Left colon (tissue), 2 donors: ENCODE data around the gene CMTM8. TPM values are rescaled to one million over a fixed set of nuclear protein-coding genes. Genes with fewer than 3 reads are reported as not detected.
"Not testable (repeated sequence)": the region's sequence is repeated elsewhere in the genome, so short reads cannot be mapped to it uniquely, and the experiment has no call there.

Experiments used
- ATAC-seq: fragments of 200-7000 bp; cut with Tn5 transposase; one replicate; pipeline ENCODE4 v1.9.1; 2020; ENCODE audit warnings: mild to moderate bottlenecking, moderate library complexity
- DNase-seq, 2 donors: peaks; one replicate each; pipeline ENCODE4 v3.0.0-alpha.2; 2020
- intact Hi-C, 2 donors: fragments of 100-400 bp; cut with DNase I in 1 of 2; cut with micrococcal nuclease in 1 of 2; formaldehyde crosslinking; loops; one replicate each; pipeline versions ENCODE4 v1.11.2 to v1.14.0; 2022; cut with DNase I, micrococcal nuclease
- total RNA-seq, 2 donors: library from RNA; stranded (reverse); fragmentation: NEBNext Ultra II Directional; extraction: Animal tissue kit (Norgen Biotek cat#: 25700); gene quantifications; one replicate each; pipeline ENCODE4 v1.2.1, GENCODE V29; 2021
- donor health status: DM: no; HTN: no; CAD: no.
- donor health status: DM: yes; HTN: yes; CAD: no.

Gene CMTM8
- total RNA-seq, 2 donors from 2014 or later, result 8.4 to 11.4 TPM

GRCh38 chr3:32224016-32224516 lies 14.4 kb upstream of the CMTM8 start:
- intact Hi-C loops, result no loop called here
- no peak for DNase-seq
- ATAC-seq, result no peak

- DNase-seq, result no peak
- intact Hi-C loops, result no loop called here
- ATAC-seq, result no peak
Measured at GRCh38 chr3:32226875-32227500, 11.5 kb upstream of the CMTM8 start.

GRCh38 chr3:32228743-32229142 lies 9.7 kb upstream of the CMTM8 start:
- not testable (repeated sequence) for ATAC-seq, DNase-seq

GRCh38 chr3:32229565-32229964 lies 8.9 kb upstream of the CMTM8 start:
- ATAC-seq (no peak), DNase-seq (no peak)
- intact Hi-C loops, result no loop called here

More at GRCh38 chr3:32228743-32229142, 9.7 kb upstream of the CMTM8 start:
- intact Hi-C loops, result not testable (repeated sequence)

- DNase-seq, result no peak
- intact Hi-C loops, result no loop called here
- no peak for ATAC-seq
Measured at GRCh38 chr3:32236377-32236776, 2.1 kb upstream of the CMTM8 start.

- intact Hi-C loops, result no loop called here
- DNase-seq, result peak; percentile 51 to 66
- peak; percentile 75 for ATAC-seq
Measured at GRCh38 chr3:32237670-32238452, 619 bp upstream of the CMTM8 start.

GRCh38 chr3:32239307-32240158 lies 1.1 kb downstream of the CMTM8 start:
- peak; percentile 55 for ATAC-seq
- intact Hi-C loops, result no loop called here
- peak; percentile 32 to 55 for DNase-seq

- ATAC-seq (no peak), DNase-seq (peak in 1 of 2 donors; percentile 23)
- intact Hi-C loops, result no loop called here
Measured at GRCh38 chr3:32240159-32240545, 1.7 kb downstream of the CMTM8 start.

GRCh38 chr3:32241100-32241499 lies 2.6 kb downstream of the CMTM8 start:
- intact Hi-C loops, result no loop called here
- DNase-seq, result no peak
- no peak for ATAC-seq

GRCh38 chr3:32243519-32243918 lies 5.0 kb downstream of the CMTM8 start:
- ATAC-seq (no peak), DNase-seq (no peak)
- intact Hi-C loops, result no loop called here

- ATAC-seq, result no peak
- DNase-seq, result no peak
- intact Hi-C loops, result no loop called here
Measured at GRCh38 chr3:32245200-32245599, 6.7 kb downstream of the CMTM8 start.

- intact Hi-C loops, result no loop called here
- DNase-seq (no peak), ATAC-seq (no peak)
Measured at GRCh38 chr3:32246079-32246675, 7.7 kb downstream of the CMTM8 start.

- DNase-seq (no peak), ATAC-seq (no peak)
- intact Hi-C loops, result no loop called here
Measured at GRCh38 chr3:32249184-32249782, 10.8 kb downstream of the CMTM8 start.

- intact Hi-C loops, result no loop called here
- DNase-seq, result no peak
- no peak for ATAC-seq
Measured at GRCh38 chr3:32254268-32254667, 15.8 kb downstream of the CMTM8 start.

GRCh38 chr3:32255345-32255744 lies 16.9 kb downstream of the CMTM8 start:
- ATAC-seq (no peak), DNase-seq (no peak)
- intact Hi-C loops, result no loop called here

- ATAC-seq (no peak), DNase-seq (no peak)
- intact Hi-C loops, result no loop called here
Measured at GRCh38 chr3:32256206-32256605, 17.7 kb downstream of the CMTM8 start.

- DNase-seq (no peak), ATAC-seq (no peak)
- intact Hi-C loops, result no loop called here
Measured at GRCh38 chr3:32257042-32257441, 18.6 kb downstream of the CMTM8 start.

- no peak for ATAC-seq
- intact Hi-C loops, result no loop called here
- no peak for DNase-seq
Measured at GRCh38 chr3:32257641-32258438, 19.4 kb downstream of the CMTM8 start.
